Left ventricle myocardium inferior (tissue), 1 donor: Measurements from ENCODE around the gene IER5L. TPM values are rescaled to one million over a fixed set of nuclear protein-coding genes. Genes with fewer than 3 reads are reported as not detected.

Experiments used
- DNase-seq: peaks from one replicate; pipeline ENCODE4 v3.0.0-alpha.2; 2020
- H3K27ac ChIP-seq: fragments of 200-600 bp; replicated peaks from 2 replicates; pipeline ENCODE4 v1.8.0; 2021
- H3K27me3 ChIP-seq: fragments of 200-600 bp; 2 replicates; pipeline ENCODE4 v1.8.0; 2021; ENCODE audit warnings: low read depth
- H3K36me3 ChIP-seq: fragments of 200-600 bp; 2 replicates; pipeline ENCODE4 v1.8.0; 2021
- H3K4me1 ChIP-seq: fragments of 200-600 bp; 2 replicates; pipeline ENCODE4 v1.8.0; 2021
- H3K4me3 ChIP-seq: fragments of 200-600 bp; 2 replicates; pipeline ENCODE4 v1.8.0; 2021; ENCODE audit warnings: mild to moderate bottlenecking, moderate library complexity
- H3K9me3 ChIP-seq: fragments of 200-600 bp; replicated peaks from 2 replicates; pipeline ENCODE4 v1.8.0; 2021
- CTCF ChIP-seq: fragments of 200-600 bp; IDR thresholded peaks from 2 replicates; pipeline ENCODE4 v1.8.0; 2021; ENCODE audit warnings: antibody characterized with exemption, mild to moderate bottlenecking, borderline replicate concordance
- intact Hi-C: fragments of 100-400 bp; cut with micrococcal nuclease; formaldehyde crosslinking; loops from one replicate; pipeline ENCODE4 v1.11.0; 2022
- long read RNA-seq: library from polyadenylated mRNA; unstranded; transcript quantifications from one replicate; pipeline ENCODE4 v2.0.0, GENCODE V29; 2021
- total RNA-seq: library from RNA; stranded (reverse); fragmentation: NEBNext Ultra II Directional; extraction: Animal tissue kit (Norgen Biotek cat#: 25700); gene quantifications from one replicate; pipeline ENCODE4 v1.2.1, GENCODE V29; 2021
- donor health status: DM: no; HTN: yes; CAD: no; lungs with severe emphysema.

Gene IER5L
- total RNA-seq, result 3.8 TPM
- long read RNA-seq, transcript IER5L-201 (1 exons, 2,711 nt), result major isoform, 8 of 8 reads
- long read RNA-seq, partial matches to known transcripts, result 0 of 8 reads
- long read RNA-seq, other reads (novel, unspliced or antisense), result 0 of 8 reads

- DNase-seq, result peak; percentile 95
- peak within 1 kb of the TSS; percentile 92 for H3K4me3 ChIP-seq
- H3K27me3 ChIP-seq, result no peaks in the 10 kb centered on the region
- intact Hi-C loops, result loop anchor here (10.0 kb wide), 1 partner anchor 307 kb away; no protein-coding TSS in a partner anchor
- TF ChIP-seq CTCF, result no peak
- peaks cover 55% of the 10 kb centered on the region for H3K4me1 ChIP-seq
- H3K9me3 ChIP-seq, result no peaks in the 10 kb centered on the region
- no peaks in the 10 kb centered on the region for H3K36me3 ChIP-seq
- peak within 1 kb of the TSS; percentile 99 for H3K27ac ChIP-seq
Observed at GRCh38 chr9:129177791-129178567, at the start of gene IER5L. IER5L (minus strand) TSS chr9:129178261; CDS start chr9:129178052, 209 bp downstream.

- Histone ChIP-seq H3K27me3 (no peaks in the 10 kb centered on the region), H3K4me1 (peaks cover 31% of the 10 kb centered on the region)
- intact Hi-C loops, result no loop called here
Observed at GRCh38 chr9:129227843-129228189, 49.8 kb upstream of the IER5L start.

GRCh38 chr9:129225815-129226214, 47.8 kb upstream of the IER5L start:
- Histone ChIP-seq H3K4me3 (no peak overlapping the region), H3K36me3 (no peaks in the 10 kb centered on the region), H3K9me3 (no peaks in the 10 kb centered on the region), H3K27ac (peak overlapping the region; percentile 84), H3K27me3 (no peaks in the 10 kb centered on the region), H3K4me1 (peaks cover 31% of the 10 kb centered on the region)
- TF ChIP-seq CTCF, result no peak
- peak; percentile 83 for DNase-seq
- intact Hi-C loops, result no loop called here

More at GRCh38 chr9:129227843-129228189, 49.8 kb upstream of the IER5L start:
- Histone ChIP-seq H3K4me3 (no peak overlapping the region), H3K27ac (no peak overlapping the region), H3K36me3 (no peaks in the 10 kb centered on the region), H3K9me3 (no peaks in the 10 kb centered on the region)
- no peak for TF ChIP-seq CTCF
- DNase-seq, result no peak

- H3K27ac ChIP-seq, result peak overlapping the region; percentile 84
- no peaks in the 10 kb centered on the region for H3K36me3 ChIP-seq
- TF ChIP-seq CTCF, result no peak
- no peak for DNase-seq
- H3K27me3 ChIP-seq, result no peaks in the 10 kb centered on the region
- no peaks in the 10 kb centered on the region for H3K9me3 ChIP-seq
- H3K4me1 ChIP-seq, result peaks cover 31% of the 10 kb centered on the region
- no peak overlapping the region for H3K4me3 ChIP-seq
- intact Hi-C loops, result no loop called here
Observed at GRCh38 chr9:129225490-129225778, 47.4 kb upstream of the IER5L start.

GRCh38 chr9:129224618-129225489, 46.8 kb upstream of the IER5L start:
- DNase-seq, result no peak
- no peak overlapping the region for H3K4me3 ChIP-seq
- intact Hi-C loops, result no loop called here
- H3K9me3 ChIP-seq, result no peaks in the 10 kb centered on the region
- no peaks in the 10 kb centered on the region for H3K27me3 ChIP-seq
- H3K27ac ChIP-seq, result peak overlapping the region; percentile 84
- TF ChIP-seq CTCF, result no peak
- H3K36me3 ChIP-seq, result no peaks in the 10 kb centered on the region
- H3K4me1 ChIP-seq, result peaks cover 31% of the 10 kb centered on the region
